Caco-2 (cell line): ENCODE data around the gene PTPN12. TPM values are rescaled to one million over a fixed set of nuclear protein-coding genes. Genes with fewer than 3 reads are reported as not detected.

Experiments
- BruUV-seq: library from RNA; stranded (reverse); fragments of 400-500 nt; replicated peaks from 2 replicates; lab custom pipeline; 2021; lab: Mats Ljungman, UMichigan
- CTCF ChIA-PET: fragments of 300-600 bp; sonication (Branson Sonifier 250); formaldehyde crosslinking; loops from one replicate; lab custom pipeline; 2022; ENCODE audit warnings: antibody characterized with exemption; lab: Charles Lee
- POLR2A ChIA-PET: fragments of 300-600 bp; sonication (Branson Sonifier 250); formaldehyde crosslinking; loops from one replicate; lab custom pipeline; 2022; ENCODE audit warnings: antibody characterized with exemption; lab: Charles Lee
- DNase-seq, 2 experiments: peaks; one replicate each; pipeline versions ENCODE4 v3.0.0 to v3.0.0-alpha.2; 2020 to 2022
- H3K27me3 ChIP-seq: replicated peaks from 2 replicates; pipeline ENCODE4 v1.6.0; 2011; ENCODE audit warnings: low read length; ENCODE audit not compliant: control insufficient read depth, insufficient read depth
- H3K36me3 ChIP-seq: 2 replicates; pipeline ENCODE4 v1.5.1; 2011; ENCODE audit warnings: low read length; ENCODE audit not compliant: control insufficient read depth, insufficient read depth
- H3K4me1 ChIP-seq: fragments of 250-450 bp; sonication (Bioruptor Pico); 2 replicates; pipeline ENCODE4 v1.5.1; 2020; ENCODE audit warnings: mild to moderate bottlenecking
- H3K4me3 ChIP-seq: 2 replicates; pipeline ENCODE4 v1.5.1; 2011; ENCODE audit warnings: low read depth, mild to moderate bottlenecking, control low read depth, low read length
- H3K9me3 ChIP-seq: fragments of 250-450 bp; sonication (Bioruptor Pico); 2 replicates; pipeline ENCODE4 v1.5.1; 2020; ENCODE audit warnings: mild to moderate bottlenecking, moderate library complexity
- H3K27ac Mint-ChIP-seq: one replicate; pipeline ENCODE4 v1.8.0; 2022; ENCODE audit warnings: mixed read lengths; ENCODE audit not compliant: unreplicated experiment
- H3K27me3 Mint-ChIP-seq: one replicate; pipeline ENCODE4 v1.8.0; 2022; ENCODE audit warnings: mixed read lengths; ENCODE audit not compliant: insufficient read depth, unreplicated experiment
- H3K36me3 Mint-ChIP-seq: one replicate; pipeline ENCODE4 v1.8.0; 2022; ENCODE audit warnings: mild to moderate bottlenecking, mixed read lengths; ENCODE audit not compliant: insufficient read depth, unreplicated experiment
- H3K4me1 Mint-ChIP-seq: one replicate; pipeline ENCODE4 v1.8.0; 2022; ENCODE audit warnings: low read depth, mixed read lengths; ENCODE audit not compliant: unreplicated experiment
- H3K4me3 Mint-ChIP-seq: one replicate; pipeline ENCODE4 v1.8.0; 2022; ENCODE audit warnings: mild to moderate bottlenecking, moderate library complexity, mixed read lengths; ENCODE audit not compliant: unreplicated experiment
- H3K9me3 Mint-ChIP-seq: one replicate; pipeline ENCODE4 v1.8.0; 2022; ENCODE audit warnings: mixed read lengths; ENCODE audit not compliant: unreplicated experiment
- intact Hi-C: fragments of 100-400 bp; cut with micrococcal nuclease; formaldehyde crosslinking; loops from one replicate; pipeline ENCODE4 v1.10.0; 2022; ENCODE audit not compliant: unreplicated experiment
- total RNA-seq: library from RNA; stranded (reverse); gene quantifications from 2 replicates; pipeline ENCODE4 v1.2.3, GENCODE V29; 2022
- TF ChIP-seq, protein P1 (sequence below), 2 experiments: fragments of 200-600 bp in 1 of 2; IDR thresholded peaks; 1 replicate in 1 of 2; 2 replicates in 1 of 2; pipeline versions ENCODE4 v1.5.1 to v1.8.0; 2011 to 2022; ENCODE audit warnings: antibody characterized with exemption in 1 of 2, control low read depth in 1 of 2, inconsistent platforms in 1 of 2, low read depth in 1 of 2, low read length in 1 of 2, mild to moderate bottlenecking in 1 of 2, moderate library complexity in 1 of 2; ENCODE audit not compliant: insufficient read depth in 1 of 2, severe bottlenecking in 1 of 2, unreplicated experiment in 1 of 2

The PTPN12 gene
- total RNA-seq, 1 experiment from 2014 or later: 67.1 TPM

DNA sequence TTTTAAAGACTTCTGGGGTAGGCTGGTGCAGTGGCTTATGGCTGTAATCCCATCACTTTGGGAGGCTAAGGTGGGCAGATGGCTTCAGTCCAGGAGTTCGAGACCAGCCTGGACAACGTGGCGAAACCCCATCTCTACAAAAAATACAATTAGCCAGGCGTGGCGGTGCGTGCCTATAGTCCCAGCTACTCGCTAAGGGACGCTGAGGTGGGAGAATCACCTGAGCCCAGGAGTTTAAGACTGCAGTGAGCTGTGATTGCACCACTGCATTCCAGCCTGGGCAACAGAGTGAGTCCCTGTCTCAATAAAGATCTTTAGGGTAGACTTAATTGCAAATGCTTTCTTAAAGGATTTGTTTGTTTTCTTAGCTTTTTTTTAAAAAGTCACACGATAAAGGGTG, 29.3 kb downstream of the PTPN12 start:
- no TSS peak for BruUV-seq
- no peak overlapping the region for H3K27ac Mint-ChIP-seq
- ChIA-PET CTCF (no interaction called here), POLR2A (no interaction called here)
- Histone ChIP-seq H3K4me3 (no peak overlapping the region), H3K9me3 (no peaks in the 10 kb centered on the region), H3K4me1 (no peaks in the 10 kb centered on the region), H3K36me3 (peaks cover 1% of the 10 kb centered on the region; the same call in 1 of the 2 replicates), H3K27me3 (no peaks in the 10 kb centered on the region)
- no peaks in the 10 kb centered on the region for H3K9me3 Mint-ChIP-seq
- no peaks in the 10 kb centered on the region for H3K27me3 Mint-ChIP-seq
- no peak overlapping the region for H3K4me3 Mint-ChIP-seq
- DNase-seq: peak in 1 of 2 experiments; percentile 13
- H3K36me3 Mint-ChIP-seq: no peaks in the 10 kb centered on the region
- TF ChIP-seq, protein P1, sequence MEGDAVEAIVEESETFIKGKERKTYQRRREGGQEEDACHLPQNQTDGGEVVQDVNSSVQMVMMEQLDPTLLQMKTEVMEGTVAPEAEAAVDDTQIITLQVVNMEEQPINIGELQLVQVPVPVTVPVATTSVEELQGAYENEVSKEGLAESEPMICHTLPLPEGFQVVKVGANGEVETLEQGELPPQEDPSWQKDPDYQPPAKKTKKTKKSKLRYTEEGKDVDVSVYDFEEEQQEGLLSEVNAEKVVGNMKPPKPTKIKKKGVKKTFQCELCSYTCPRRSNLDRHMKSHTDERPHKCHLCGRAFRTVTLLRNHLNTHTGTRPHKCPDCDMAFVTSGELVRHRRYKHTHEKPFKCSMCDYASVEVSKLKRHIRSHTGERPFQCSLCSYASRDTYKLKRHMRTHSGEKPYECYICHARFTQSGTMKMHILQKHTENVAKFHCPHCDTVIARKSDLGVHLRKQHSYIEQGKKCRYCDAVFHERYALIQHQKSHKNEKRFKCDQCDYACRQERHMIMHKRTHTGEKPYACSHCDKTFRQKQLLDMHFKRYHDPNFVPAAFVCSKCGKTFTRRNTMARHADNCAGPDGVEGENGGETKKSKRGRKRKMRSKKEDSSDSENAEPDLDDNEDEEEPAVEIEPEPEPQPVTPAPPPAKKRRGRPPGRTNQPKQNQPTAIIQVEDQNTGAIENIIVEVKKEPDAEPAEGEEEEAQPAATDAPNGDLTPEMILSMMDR (IDR thresholded peaks at IDR 0.05; ENCODE audit: insufficient read depth in 1 of 2, low read depth in 1 of 2, low read length in 1 of 2, severe bottlenecking in 1 of 2, unreplicated experiment in 1 of 2): no peak
- intact Hi-C loops: no loop called here
- peaks cover 15% of the 10 kb centered on the region for H3K4me1 Mint-ChIP-seq

DNA sequence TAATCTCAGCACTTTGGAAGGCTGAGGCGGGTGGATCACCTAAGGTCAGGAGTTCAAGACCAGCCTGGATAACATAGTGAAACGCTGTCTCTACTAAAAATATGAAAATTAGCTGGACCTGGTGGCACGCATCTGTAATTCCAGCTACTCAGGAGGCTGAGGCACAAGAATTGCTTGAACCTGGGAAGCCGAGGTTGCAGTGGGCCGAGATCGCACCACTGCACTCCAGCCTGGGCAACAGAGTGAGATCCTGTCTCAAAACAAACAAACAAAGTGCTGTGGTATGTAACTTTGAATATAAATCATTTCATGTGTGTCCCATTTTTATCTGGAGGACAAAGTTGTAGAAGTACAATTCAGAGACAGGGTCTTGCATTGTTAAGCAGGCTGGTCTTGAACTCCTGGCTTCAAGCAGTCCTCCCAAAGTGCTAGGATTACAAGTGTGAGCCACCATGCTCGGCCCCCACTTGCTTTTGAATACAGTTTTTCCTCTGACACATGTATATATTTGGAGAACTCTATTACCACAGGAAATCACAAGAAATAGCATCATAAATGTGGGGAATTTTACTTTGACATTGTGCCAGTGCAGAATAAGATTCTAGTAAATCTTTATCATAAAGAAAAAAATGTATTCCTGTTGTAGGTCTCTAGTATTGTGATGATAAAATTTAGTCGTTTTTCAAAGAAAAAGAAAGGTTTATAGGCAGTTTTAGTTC, 32.6 kb downstream of the PTPN12 start:
- Mint-ChIP-seq H3K4me1 (peaks cover 8% of the 10 kb centered on the region), H3K27me3 (no peaks in the 10 kb centered on the region), H3K4me3 (no peak overlapping the region), H3K9me3 (no peaks in the 10 kb centered on the region), H3K36me3 (peaks cover 27% of the 10 kb centered on the region), H3K27ac (no peak overlapping the region)
- no peaks in the 10 kb centered on the region for H3K27me3 ChIP-seq
- ChIA-PET POLR2A (no interaction called here), CTCF (no interaction called here)
- no peak for DNase-seq
- H3K4me1 ChIP-seq: no peaks in the 10 kb centered on the region
- no peak overlapping the region for H3K4me3 ChIP-seq
- peaks cover 1% of the 10 kb centered on the region; the same call in 1 of the 2 replicates for H3K36me3 ChIP-seq
- TF ChIP-seq, protein P1 (IDR thresholded peaks at IDR 0.05; ENCODE audit: insufficient read depth in 1 of 2, low read depth in 1 of 2, low read length in 1 of 2, severe bottlenecking in 1 of 2, unreplicated experiment in 1 of 2): no peak
- intact Hi-C loops: no loop called here
- no peaks in the 10 kb centered on the region for H3K9me3 ChIP-seq
- no TSS peak for BruUV-seq

DNA sequence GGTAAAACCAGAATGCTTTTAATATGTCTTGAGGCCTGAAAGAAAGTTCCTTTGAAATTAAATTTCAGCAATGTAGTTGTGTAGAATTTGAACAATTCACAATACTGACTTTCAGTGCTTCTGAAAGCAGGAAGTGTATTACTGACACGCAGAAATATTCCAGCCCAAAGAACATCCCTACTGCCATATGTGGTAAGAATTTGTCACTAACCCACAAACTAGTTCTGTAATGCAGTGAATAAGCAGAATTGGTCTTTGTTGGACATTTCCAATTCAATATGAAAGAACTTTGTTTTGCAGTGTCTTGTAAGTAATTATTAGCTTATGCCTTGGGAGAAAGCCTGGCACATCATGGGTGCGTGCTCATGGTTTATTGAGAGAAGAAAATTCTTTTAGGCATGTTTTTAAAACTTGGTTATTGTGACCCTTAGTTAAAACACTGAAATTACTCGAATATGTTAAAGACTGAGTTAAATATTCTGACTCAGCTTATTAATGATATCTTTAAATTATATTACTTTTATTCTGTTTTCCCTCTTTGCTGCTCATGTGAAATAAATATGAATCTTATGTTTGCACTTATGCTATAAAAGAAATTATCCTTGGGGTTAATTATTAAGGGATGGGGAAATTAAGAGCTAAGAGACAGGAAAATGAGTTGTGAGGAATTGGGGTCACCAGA, 33.4 kb downstream of the PTPN12 start:
- BruUV-seq: no TSS peak
- Mint-ChIP-seq H3K9me3 (no peaks in the 10 kb centered on the region), H3K27me3 (no peaks in the 10 kb centered on the region), H3K27ac (no peak overlapping the region), H3K36me3 (peaks cover 27% of the 10 kb centered on the region), H3K4me3 (no peak overlapping the region), H3K4me1 (peaks cover 8% of the 10 kb centered on the region)
- no peak overlapping the region for H3K4me3 ChIP-seq
- TF ChIP-seq, protein P1 (IDR thresholded peaks at IDR 0.05; ENCODE audit: insufficient read depth in 1 of 2, low read depth in 1 of 2, low read length in 1 of 2, severe bottlenecking in 1 of 2, unreplicated experiment in 1 of 2): no peak
- POLR2A ChIA-PET: no interaction called here
- H3K4me1 ChIP-seq: no peaks in the 10 kb centered on the region
- no peaks in the 10 kb centered on the region for H3K9me3 ChIP-seq
- H3K27me3 ChIP-seq: no peaks in the 10 kb centered on the region
- DNase-seq: no peak
- CTCF ChIA-PET: no interaction called here
- H3K36me3 ChIP-seq: peaks cover 1% of the 10 kb centered on the region; the same call in 1 of the 2 replicates
- intact Hi-C loops: no loop called here
